Activated CD4-positive, alpha-beta T cell treated with anti-CD3 and anti-CD28 coated beads for 48 hours (primary cell): ENCODE measurements around the gene JARID2.
A peak's percentile ranks its signal among the peaks of the same experiment; 100 is the strongest.

ENCODE experiments used
- DNase-seq: peaks from one replicate; pipeline ENCODE4 v3.0.0-alpha.2; 2020

Gene JARID2

DNA sequence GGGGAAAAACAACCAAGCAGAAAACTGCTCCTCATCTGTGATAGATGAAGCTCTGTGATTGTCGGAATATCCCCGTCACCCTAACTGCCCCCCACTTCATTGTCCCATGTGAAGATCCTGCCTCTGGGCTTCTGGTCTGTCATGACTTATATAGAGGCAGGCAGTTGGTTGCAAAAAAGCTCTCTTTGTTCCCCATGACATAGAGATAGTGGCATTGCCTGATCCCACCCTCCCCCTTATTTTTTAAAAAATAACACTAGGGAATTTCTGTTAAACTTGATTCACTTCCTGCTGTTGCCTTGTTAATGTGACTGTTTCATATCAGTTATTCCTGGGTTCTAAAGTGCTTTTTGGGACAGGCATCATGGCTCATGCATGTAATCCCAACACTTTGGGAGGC, 203.1 kb downstream of the JARID2 start:
- DNase-seq, result no peak

DNA sequence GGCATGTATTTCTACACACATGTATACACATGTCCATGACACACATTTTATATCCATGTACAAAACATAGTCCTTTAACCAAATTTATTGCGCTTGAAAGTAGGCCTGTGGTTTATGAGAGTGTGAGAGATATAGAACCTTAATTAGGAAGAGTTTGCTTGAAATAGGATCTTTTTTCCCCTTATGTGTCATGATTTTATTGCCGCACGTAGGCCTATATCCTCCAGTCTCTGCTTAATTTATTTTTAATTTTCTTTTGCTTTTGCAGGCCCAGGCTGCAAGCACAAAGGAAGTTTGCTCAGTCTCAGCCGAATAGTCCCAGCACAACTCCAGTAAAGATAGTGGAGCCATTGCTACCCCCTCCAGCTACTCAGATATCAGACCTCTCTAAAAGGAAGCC, 205.9 kb downstream of the JARID2 start:
- DNase-seq, result no peak

GRCh38 chr6:15452182-15452941, 206.5 kb downstream of the JARID2 start:
- DNase-seq, result no peak

DNA sequence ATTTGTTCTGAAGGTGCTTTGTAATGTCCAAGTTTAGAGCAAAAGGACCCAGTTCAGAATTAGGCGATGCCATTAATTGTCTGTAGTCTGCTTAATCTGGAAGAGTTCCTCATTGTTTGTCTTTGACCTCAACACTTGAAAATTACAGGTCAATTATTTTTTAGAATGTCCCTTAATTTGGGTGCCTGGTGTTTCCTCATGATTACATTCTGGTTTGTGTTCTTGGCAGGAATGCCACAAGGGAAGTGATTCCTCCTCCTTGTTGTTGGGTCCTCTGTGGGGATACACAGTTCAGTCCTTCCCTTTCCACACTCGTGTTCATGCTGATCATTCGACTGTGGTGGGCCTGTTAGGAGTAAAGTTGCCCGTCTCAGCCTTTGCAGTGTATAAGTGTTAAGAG, 207.3 kb downstream of the JARID2 start:
- no peak for DNase-seq

DNA sequence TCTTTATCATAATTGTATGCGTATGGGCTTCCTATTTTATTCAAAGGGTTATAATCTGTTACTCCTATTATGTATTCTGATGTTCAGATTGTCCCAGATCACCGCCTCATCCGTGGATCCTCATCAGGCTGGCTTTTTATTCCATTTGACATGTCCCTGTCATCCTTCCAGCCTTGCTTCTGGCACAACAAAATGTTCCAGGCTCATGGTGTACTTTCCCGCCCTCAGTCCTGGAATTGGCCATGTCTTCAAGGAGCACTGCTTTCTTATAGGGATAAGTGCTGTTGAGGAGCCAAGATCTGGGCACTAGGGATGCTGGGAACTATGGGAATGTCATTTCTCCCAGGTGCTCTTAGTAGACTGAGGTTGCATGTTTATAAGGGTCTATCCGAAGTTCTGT, 207.8 kb downstream of the JARID2 start:
- DNase-seq, result no peak

DNA sequence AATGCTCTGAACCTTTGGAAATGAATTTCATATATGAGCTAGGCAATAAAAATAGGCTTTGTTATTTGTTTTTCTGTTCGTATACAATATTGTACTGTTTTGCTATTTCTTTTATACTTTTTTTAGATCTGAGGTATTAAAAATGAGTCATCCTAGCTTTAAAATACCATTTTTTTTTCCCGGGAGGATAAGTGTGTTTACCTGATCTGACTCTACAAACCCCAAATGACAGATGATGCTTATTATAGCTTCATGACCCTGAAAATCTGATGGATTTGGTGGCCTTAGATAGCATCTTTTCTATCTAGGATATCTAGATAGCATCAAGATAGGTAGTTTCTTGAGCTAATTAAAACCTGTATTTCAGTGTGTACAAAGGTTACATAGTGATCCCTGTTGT, 210.6 kb downstream of the JARID2 start:
- no peak for DNase-seq

DNA sequence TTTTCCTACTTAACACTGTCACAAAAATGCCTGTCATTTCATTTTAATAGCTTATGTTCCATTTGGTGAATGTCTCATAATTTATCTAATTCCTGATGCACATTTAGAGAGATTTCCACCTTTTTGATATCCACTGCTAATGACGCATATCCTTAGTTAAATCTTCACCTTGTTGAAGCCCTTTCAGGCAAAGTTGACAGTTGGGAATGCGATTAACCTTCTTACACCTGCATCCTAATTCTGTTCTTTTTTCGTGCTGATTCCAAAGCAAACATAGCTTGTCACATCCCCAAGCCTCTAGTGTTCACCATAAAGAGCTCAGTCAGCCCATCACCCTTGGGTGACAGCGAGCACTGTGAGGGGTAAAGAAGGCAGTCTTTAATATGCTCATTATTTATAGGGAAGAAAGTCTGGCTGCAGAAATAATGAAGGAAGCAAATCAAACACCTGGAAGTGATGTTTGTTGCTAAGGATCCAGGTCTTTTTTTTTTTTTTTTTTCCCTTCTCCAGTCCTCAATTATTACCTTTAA, 211.3 kb downstream of the JARID2 start:
- no peak for DNase-seq

DNA sequence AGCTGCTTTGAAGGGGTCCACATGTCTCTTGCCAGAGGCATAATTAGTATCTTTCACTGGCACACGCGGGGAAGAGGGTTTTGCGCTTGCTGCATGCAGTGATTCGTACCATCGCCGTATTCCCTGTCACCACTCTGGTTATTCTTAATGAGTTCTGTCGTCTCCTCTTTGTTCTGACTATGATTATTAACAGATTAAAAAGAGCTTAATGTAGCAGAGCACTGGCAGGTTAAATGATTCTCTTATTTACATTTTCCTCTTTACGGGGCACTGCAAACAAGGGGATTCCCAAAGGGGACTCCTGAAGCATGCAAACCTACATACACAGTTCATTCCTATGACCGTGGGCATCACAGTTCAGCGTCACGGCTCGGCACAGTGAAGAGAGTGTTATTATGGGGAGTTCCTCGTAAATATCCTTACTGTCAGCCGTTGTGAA, 212.2 kb downstream of the JARID2 start:
- no peak for DNase-seq

- DNase-seq, result no peak
These were observed 214.3 kb downstream of the JARID2 start for GRCh38 chr6:15460110-15460727.

DNA sequence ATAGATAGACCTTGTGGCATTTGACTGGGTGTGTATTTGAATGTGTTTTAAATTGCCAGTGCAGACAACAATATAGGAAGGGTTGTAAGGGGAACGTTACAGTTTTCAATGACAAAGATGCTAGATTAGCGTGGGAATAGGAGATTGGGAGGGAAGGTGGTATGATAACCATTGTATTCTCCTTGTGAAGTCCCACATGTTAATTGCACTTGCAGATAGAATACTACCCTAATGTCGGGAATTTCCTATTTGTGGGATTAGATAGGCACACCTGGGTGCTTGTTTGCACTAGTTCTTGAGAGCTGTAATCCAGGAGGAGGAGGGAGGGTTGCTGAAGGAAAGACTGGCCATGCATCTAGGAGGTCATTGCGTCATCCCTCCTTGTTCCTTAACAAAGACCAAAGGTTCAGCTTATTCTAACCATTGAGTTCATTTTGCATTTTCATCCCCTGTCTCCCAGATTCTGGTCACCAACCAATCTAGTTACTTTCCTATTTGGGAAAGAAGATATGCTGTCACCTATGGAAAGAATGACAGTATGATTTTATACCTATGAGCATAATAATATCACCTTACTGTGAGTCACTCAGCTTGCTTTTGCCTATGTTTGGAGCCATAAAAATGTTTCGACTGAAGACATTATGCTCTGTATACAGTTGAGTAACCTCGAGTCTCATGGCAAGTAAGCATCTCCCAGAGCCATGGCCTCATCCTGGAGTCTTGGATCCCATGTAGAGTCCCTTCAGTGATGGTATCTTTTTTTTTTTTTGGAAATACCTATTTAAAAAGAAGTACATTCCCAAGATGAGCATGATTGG, 215.5 kb downstream of the JARID2 start:
- no peak for DNase-seq

- no peak for DNase-seq
These were observed 216.4 kb downstream of the JARID2 start for GRCh38 chr6:15462256-15462655.

GRCh38 chr6:15462717-15463525, 217.1 kb downstream of the JARID2 start:
- DNase-seq, result no peak

- peak; percentile 72 for DNase-seq
These were observed 218.4 kb downstream of the JARID2 start for GRCh38 chr6:15464211-15464725.

- DNase-seq, result no peak
These were observed 219.3 kb downstream of the JARID2 start for GRCh38 chr6:15465212-15465611.

- DNase-seq, result no peak
These were observed 224.9 kb downstream of the JARID2 start for GRCh38 chr6:15470746-15471145.

- DNase-seq, result no peak
These were observed 226.8 kb downstream of the JARID2 start for GRCh38 chr6:15472621-15473020.

DNA sequence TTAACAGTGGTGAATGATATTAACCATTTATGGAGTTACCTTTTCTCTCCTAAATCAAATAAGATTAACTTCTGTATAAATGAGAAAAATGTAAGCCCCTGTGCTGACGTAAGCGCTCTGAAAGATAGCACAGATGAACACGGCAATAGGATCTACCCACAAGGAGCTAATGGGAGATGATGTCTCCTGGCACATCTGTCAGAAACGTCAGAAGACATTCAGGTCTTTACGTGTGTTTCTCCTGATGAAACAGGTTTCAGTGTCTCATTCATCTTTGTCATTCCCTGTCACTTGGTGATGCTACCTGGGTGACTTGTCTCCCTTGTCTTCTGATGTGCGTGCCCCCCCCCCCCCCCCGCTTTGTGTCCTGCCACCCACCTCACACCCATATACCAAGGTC, 227.3 kb downstream of the JARID2 start:
- no peak for DNase-seq

DNA sequence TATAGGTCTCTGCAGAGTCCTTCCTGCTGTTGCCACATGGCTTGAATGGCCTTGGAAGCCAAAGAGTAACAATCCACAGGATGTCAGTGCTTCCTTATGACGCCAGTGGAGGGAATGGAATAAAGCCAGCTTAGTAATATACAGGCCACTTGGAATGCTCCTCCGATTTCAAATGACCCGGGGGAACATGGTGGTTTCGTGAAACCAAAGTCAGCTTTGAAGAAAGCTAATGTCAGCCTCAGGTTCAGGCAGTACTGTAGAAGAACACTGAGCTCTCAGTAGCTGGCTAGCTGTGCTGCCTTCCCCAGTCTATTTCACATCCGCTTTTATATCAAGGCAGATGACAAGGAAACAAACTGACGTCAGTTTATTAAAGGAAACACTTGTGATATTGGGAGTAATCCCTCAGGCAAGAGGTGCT, 227.9 kb downstream of the JARID2 start:
- DNase-seq, result no peak

- no peak for DNase-seq
These were observed 228.3 kb downstream of the JARID2 start for GRCh38 chr6:15474196-15474595.

DNA sequence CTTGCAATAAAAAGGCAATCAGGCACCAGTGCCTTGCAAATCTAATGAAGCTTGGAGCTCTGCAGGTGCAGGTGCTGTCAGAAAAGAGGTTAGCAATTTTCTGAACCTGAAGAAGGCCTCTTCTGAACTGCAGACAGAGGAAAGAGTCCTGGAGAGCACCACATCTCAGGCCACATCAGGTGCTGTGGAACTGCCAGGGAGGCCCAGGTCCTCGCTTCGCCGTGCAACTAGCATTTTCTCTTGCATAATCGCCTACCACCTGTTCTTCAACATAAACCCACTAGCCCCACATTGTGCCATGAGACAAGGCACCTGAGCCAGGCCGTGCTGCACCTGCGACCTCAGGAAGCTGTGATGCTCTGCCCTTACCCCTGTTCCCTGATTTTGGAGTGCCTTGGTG, 229.4 kb downstream of the JARID2 start:
- no peak for DNase-seq

- no peak for DNase-seq
These were observed 230.0 kb downstream of the JARID2 start for GRCh38 chr6:15475872-15476271.

- no peak for DNase-seq
These were observed 230.9 kb downstream of the JARID2 start for GRCh38 chr6:15476631-15477380.
